ENCODE data around the gene PRKAR2B. TPM values are rescaled to one million over a fixed set of nuclear protein-coding genes. Genes with fewer than 3 reads are reported as not detected.

Gene PRKAR2B
- total and polyA plus RNA-seq, 11 donors: 7.0 to 50.6 (median 18.5) TPM

DNA sequence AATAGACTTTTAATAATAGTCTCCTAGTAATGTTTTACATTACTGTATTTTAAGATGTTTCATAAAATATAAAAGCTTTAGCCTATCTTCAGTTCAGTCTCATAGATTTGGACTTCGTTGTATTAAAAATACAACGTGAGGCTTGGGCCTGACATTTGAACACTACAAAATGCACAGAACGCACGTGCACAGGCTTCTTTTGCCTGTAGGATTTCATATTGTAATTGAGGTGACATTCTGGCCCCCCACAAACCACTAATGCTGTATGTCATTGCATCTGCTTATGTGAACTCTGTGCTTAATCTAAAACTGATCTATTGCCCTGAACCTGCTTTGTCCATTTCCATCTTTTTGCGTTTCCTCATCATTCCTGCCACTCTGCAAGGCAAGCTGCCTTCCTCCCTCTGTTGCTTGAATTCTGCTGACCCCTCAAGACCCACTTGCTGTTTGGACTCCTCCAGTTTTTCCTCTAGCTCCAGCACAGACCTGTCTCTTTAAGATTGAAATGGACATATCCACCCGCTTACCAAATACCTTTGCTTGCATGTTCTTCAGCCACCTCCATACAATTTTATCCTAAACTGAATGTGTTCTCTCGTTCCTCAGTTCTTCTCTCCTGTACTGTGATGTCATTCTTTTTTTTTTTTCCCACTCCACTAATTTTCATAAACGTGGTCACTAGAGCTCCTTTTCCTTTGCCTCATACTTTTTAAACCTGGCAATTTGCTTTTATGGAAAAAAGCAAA lies 12.4 kb downstream of the PRKAR2B start:
- 81 to 84% (median 82%) methylated on average over 8 of the region's 8 CpGs for WGBS, 4 donors
- intact Hi-C loops (cut with DNase I): no loop called here
- Histone ChIP-seq H3K36me3 (no peaks in the 10 kb centered on the region), H3K27ac (no peak overlapping the region), H3K4me1 (no peaks in the 10 kb centered on the region), H3K4me3 (no peak overlapping the region), H3K27me3 (no peaks in the 10 kb centered on the region), H3K9me3 (peaks cover 0 to 3% (median 0%) of the 10 kb centered on the region in 12 donors)
- no peak for TF ChIP-seq POLR2A (IDR thresholded peaks at IDR 0.05)
- TF ChIP-seq, protein P1, sequence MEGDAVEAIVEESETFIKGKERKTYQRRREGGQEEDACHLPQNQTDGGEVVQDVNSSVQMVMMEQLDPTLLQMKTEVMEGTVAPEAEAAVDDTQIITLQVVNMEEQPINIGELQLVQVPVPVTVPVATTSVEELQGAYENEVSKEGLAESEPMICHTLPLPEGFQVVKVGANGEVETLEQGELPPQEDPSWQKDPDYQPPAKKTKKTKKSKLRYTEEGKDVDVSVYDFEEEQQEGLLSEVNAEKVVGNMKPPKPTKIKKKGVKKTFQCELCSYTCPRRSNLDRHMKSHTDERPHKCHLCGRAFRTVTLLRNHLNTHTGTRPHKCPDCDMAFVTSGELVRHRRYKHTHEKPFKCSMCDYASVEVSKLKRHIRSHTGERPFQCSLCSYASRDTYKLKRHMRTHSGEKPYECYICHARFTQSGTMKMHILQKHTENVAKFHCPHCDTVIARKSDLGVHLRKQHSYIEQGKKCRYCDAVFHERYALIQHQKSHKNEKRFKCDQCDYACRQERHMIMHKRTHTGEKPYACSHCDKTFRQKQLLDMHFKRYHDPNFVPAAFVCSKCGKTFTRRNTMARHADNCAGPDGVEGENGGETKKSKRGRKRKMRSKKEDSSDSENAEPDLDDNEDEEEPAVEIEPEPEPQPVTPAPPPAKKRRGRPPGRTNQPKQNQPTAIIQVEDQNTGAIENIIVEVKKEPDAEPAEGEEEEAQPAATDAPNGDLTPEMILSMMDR (IDR thresholded peaks at IDR 0.05): no peak
- ATAC-seq: no peak
- no peak for DNase-seq

DNA sequence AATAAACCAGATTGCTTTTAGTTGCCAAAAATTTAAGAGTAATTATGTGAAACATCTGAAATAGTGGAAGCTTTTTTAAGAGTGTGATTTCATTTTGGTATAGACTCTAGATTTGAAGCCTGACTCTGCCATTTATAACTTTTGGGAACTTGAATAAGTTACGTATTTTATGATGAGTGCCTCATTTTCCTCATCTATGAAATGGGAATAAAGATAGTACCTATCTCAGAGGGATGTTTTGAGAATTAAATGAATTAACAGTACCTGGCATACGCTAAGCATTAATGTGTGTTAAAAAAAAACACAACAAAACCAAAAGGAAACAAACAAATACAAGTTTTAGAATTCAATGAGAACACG lies 12.9 kb downstream of the PRKAR2B start:
- H3K4me1 ChIP-seq: no peaks in the 10 kb centered on the region
- TF ChIP-seq, protein P1 (IDR thresholded peaks at IDR 0.05): no peak
- TF ChIP-seq POLR2A (IDR thresholded peaks at IDR 0.05): no peak
- 87 to 97% (median 94%) methylated on average over 3 of the region's 3 CpGs for WGBS, 4 donors
- no peak for DNase-seq
- H3K9me3 ChIP-seq: peaks cover 0 to 3% (median 0%) of the 10 kb centered on the region in 12 donors
- no peak for ATAC-seq
- no peak overlapping the region for H3K27ac ChIP-seq
- no peak overlapping the region for H3K4me3 ChIP-seq
- no peaks in the 10 kb centered on the region for H3K36me3 ChIP-seq
- no peaks in the 10 kb centered on the region for H3K27me3 ChIP-seq
- intact Hi-C loops (cut with DNase I): no loop called here

DNA sequence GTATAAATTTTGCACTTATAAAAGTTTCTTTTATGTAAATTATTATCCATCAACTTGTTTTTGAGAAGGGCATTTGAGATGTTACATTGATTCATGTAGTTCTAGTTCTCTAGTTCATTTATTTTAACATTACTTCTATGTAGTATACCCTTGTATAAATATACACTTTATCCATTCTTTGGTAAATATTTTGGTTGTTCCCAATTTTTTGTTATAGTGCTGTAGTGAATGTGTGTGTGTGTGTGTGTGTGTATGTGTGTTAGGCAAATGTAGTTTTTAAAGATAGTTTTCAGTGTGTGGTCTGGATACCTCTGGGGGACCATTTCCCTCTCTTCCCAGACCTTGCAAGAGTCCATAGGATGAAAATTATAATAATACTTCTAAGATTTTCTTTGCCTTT lies 15.0 kb downstream of the PRKAR2B start:
- ATAC-seq (no peak), DNase-seq (no peak)
- Histone ChIP-seq H3K9me3 (peaks cover 0 to 3% (median 0%) of the 10 kb centered on the region in 12 donors), H3K4me3 (no peak overlapping the region), H3K36me3 (no peaks in the 10 kb centered on the region), H3K27me3 (no peaks in the 10 kb centered on the region), H3K27ac (no peak overlapping the region), H3K4me1 (no peaks in the 10 kb centered on the region)
- TF ChIP-seq POLR2A (IDR thresholded peaks at IDR 0.05): no peak
- TF ChIP-seq, protein P1 (IDR thresholded peaks at IDR 0.05): no peak
- intact Hi-C loops (cut with DNase I): no loop called here

DNA sequence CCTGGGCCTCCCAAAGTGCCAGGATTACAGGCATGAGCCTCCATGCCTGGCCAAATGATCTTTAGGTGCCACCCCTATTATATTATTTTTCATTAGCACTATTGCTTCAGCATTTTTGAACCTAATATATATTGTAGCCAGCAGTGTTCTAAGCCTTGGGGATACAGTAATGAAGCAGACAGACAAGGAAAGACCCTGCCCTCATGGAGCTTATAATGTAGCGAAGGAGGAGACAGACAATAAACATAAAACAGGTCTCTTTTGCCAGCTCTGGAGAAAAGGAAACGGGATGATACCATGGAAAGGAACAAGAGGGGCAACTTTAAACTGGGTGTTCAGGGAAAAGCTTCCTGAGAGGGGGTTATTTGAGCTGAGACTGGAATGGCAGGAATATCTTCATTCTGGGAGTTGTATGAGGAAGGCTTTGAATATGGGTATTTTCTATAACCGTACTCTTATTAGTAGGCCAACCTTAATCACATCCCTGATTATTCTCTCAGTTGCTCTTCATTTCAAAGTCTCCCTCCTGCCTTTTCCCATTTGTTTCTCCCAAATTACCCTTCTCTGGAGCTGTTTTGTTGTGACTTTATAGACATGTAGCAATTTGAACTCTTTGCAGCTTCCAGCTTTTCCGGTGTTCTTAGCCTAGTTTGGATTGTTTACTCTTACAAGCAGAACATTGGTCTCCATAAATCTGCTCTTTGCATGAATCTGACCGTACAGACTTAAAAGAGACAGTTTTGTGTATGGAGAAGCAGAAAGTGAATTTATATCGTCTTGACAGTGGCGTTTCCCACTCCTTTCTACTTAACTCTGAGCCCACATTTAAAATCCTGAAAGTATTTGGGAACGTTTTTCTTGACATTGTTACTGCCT lies 19.0 kb downstream of the PRKAR2B start:
- DNase-seq: no peak
- Histone ChIP-seq H3K9me3 (peaks cover 0 to 3% (median 0%) of the 10 kb centered on the region in 12 donors), H3K27ac (no peak overlapping the region), H3K4me3 (no peak overlapping the region), H3K27me3 (no peaks in the 10 kb centered on the region), H3K36me3 (no peaks in the 10 kb centered on the region), H3K4me1 (peaks cover 0 to 9% (median 0%) of the 10 kb centered on the region in 12 donors)
- ATAC-seq: no peak
- 90 to 93% (median 91%) methylated on average over 8 of the region's 8 CpGs for WGBS, 4 donors
- TF ChIP-seq POLR2A (IDR thresholded peaks at IDR 0.05): no peak
- TF ChIP-seq, protein P1 (IDR thresholded peaks at IDR 0.05): no peak
- intact Hi-C loops (cut with DNase I): no loop called here

Data from heart left ventricle (tissue), 16 donors.